Measurements from ENCODE around the gene PRXL2B.

DNA sequence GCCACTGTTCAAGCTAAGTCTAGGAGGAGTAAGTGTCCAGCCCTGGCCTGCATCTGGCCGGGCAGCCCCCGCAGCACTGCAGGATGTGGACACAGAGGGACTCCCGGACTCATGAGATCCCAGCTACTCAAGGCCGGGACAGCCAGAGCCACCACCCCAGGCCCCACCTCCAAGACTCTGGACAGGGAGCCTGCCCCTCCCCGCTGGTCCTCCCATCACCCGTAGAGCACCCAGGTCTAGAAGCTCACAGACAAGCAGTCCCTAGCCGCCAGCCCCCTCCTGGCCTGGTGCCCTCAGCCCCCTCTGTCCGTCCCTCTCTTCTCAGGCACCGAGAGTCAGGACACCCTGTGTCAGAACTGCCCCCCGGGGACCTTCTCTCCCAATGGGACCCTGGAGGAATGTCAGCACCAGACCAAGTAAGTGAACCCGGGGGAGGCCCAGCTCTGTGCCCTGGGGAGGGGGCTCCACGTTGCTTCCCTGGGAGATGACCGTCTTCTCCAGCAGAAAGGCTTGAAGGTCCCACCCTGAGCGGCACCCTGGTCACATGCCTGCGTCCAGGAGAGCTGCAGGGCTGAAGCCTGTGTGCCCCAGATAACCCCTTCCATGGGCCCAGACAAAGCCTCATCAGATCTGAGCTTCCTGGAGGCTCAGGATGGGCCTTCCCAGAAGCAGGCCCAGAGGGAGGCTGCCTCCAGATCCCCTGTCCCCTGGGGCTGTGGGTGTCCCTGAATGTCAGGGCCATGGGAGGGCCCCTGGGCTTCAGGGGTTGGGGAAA, 26.1 kb upstream of the PRXL2B start:
- TF ChIP-seq, protein P1, sequence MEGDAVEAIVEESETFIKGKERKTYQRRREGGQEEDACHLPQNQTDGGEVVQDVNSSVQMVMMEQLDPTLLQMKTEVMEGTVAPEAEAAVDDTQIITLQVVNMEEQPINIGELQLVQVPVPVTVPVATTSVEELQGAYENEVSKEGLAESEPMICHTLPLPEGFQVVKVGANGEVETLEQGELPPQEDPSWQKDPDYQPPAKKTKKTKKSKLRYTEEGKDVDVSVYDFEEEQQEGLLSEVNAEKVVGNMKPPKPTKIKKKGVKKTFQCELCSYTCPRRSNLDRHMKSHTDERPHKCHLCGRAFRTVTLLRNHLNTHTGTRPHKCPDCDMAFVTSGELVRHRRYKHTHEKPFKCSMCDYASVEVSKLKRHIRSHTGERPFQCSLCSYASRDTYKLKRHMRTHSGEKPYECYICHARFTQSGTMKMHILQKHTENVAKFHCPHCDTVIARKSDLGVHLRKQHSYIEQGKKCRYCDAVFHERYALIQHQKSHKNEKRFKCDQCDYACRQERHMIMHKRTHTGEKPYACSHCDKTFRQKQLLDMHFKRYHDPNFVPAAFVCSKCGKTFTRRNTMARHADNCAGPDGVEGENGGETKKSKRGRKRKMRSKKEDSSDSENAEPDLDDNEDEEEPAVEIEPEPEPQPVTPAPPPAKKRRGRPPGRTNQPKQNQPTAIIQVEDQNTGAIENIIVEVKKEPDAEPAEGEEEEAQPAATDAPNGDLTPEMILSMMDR (conservative IDR thresholded peaks at IDR 0.05; ENCODE audit: low read depth in 2 of 2): no peak
- TF ChIP-seq EZH2 (IDR thresholded peaks at IDR 0.05; ENCODE audit: low read depth, unreplicated experiment): no peak
- no peak for TF ChIP-seq POLR2AphosphoS5 (IDR thresholded peaks at IDR 0.05; ENCODE audit: low read depth)
- TF ChIP-seq STAT1 (IDR thresholded peaks at IDR 0.05; ENCODE audit: unreplicated experiment): no peak
- TF ChIP-seq, protein P2, sequence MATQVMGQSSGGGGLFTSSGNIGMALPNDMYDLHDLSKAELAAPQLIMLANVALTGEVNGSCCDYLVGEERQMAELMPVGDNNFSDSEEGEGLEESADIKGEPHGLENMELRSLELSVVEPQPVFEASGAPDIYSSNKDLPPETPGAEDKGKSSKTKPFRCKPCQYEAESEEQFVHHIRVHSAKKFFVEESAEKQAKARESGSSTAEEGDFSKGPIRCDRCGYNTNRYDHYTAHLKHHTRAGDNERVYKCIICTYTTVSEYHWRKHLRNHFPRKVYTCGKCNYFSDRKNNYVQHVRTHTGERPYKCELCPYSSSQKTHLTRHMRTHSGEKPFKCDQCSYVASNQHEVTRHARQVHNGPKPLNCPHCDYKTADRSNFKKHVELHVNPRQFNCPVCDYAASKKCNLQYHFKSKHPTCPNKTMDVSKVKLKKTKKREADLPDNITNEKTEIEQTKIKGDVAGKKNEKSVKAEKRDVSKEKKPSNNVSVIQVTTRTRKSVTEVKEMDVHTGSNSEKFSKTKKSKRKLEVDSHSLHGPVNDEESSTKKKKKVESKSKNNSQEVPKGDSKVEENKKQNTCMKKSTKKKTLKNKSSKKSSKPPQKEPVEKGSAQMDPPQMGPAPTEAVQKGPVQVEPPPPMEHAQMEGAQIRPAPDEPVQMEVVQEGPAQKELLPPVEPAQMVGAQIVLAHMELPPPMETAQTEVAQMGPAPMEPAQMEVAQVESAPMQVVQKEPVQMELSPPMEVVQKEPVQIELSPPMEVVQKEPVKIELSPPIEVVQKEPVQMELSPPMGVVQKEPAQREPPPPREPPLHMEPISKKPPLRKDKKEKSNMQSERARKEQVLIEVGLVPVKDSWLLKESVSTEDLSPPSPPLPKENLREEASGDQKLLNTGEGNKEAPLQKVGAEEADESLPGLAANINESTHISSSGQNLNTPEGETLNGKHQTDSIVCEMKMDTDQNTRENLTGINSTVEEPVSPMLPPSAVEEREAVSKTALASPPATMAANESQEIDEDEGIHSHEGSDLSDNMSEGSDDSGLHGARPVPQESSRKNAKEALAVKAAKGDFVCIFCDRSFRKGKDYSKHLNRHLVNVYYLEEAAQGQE (IDR thresholded peaks at IDR 0.05; ENCODE audit: unreplicated experiment): no peak
- TF ChIP-seq CREB1 (CRISPR knock-in tag; IDR thresholded peaks at IDR 0.05; ENCODE audit: low read depth): no peak
- TF ChIP-seq EZH2phosphoT487 (IDR thresholded peaks at IDR 0.05; ENCODE audit: unreplicated experiment): no peak
- TF ChIP-seq JUNB (IDR thresholded peaks at IDR 0.05; ENCODE audit: unreplicated experiment): no peak
- no peak for TF ChIP-seq ZNF331 (CRISPR knock-in tag; IDR thresholded peaks at IDR 0.05; ENCODE audit: low read depth)
- TF ChIP-seq, protein P3, sequence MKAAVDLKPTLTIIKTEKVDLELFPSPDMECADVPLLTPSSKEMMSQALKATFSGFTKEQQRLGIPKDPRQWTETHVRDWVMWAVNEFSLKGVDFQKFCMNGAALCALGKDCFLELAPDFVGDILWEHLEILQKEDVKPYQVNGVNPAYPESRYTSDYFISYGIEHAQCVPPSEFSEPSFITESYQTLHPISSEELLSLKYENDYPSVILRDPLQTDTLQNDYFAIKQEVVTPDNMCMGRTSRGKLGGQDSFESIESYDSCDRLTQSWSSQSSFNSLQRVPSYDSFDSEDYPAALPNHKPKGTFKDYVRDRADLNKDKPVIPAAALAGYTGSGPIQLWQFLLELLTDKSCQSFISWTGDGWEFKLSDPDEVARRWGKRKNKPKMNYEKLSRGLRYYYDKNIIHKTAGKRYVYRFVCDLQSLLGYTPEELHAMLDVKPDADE (IDR thresholded peaks at IDR 0.05): no peak
- no peak for TF ChIP-seq ZNF114 (CRISPR knock-in tag; IDR thresholded peaks at IDR 0.05)
- TF ChIP-seq, protein P4, sequence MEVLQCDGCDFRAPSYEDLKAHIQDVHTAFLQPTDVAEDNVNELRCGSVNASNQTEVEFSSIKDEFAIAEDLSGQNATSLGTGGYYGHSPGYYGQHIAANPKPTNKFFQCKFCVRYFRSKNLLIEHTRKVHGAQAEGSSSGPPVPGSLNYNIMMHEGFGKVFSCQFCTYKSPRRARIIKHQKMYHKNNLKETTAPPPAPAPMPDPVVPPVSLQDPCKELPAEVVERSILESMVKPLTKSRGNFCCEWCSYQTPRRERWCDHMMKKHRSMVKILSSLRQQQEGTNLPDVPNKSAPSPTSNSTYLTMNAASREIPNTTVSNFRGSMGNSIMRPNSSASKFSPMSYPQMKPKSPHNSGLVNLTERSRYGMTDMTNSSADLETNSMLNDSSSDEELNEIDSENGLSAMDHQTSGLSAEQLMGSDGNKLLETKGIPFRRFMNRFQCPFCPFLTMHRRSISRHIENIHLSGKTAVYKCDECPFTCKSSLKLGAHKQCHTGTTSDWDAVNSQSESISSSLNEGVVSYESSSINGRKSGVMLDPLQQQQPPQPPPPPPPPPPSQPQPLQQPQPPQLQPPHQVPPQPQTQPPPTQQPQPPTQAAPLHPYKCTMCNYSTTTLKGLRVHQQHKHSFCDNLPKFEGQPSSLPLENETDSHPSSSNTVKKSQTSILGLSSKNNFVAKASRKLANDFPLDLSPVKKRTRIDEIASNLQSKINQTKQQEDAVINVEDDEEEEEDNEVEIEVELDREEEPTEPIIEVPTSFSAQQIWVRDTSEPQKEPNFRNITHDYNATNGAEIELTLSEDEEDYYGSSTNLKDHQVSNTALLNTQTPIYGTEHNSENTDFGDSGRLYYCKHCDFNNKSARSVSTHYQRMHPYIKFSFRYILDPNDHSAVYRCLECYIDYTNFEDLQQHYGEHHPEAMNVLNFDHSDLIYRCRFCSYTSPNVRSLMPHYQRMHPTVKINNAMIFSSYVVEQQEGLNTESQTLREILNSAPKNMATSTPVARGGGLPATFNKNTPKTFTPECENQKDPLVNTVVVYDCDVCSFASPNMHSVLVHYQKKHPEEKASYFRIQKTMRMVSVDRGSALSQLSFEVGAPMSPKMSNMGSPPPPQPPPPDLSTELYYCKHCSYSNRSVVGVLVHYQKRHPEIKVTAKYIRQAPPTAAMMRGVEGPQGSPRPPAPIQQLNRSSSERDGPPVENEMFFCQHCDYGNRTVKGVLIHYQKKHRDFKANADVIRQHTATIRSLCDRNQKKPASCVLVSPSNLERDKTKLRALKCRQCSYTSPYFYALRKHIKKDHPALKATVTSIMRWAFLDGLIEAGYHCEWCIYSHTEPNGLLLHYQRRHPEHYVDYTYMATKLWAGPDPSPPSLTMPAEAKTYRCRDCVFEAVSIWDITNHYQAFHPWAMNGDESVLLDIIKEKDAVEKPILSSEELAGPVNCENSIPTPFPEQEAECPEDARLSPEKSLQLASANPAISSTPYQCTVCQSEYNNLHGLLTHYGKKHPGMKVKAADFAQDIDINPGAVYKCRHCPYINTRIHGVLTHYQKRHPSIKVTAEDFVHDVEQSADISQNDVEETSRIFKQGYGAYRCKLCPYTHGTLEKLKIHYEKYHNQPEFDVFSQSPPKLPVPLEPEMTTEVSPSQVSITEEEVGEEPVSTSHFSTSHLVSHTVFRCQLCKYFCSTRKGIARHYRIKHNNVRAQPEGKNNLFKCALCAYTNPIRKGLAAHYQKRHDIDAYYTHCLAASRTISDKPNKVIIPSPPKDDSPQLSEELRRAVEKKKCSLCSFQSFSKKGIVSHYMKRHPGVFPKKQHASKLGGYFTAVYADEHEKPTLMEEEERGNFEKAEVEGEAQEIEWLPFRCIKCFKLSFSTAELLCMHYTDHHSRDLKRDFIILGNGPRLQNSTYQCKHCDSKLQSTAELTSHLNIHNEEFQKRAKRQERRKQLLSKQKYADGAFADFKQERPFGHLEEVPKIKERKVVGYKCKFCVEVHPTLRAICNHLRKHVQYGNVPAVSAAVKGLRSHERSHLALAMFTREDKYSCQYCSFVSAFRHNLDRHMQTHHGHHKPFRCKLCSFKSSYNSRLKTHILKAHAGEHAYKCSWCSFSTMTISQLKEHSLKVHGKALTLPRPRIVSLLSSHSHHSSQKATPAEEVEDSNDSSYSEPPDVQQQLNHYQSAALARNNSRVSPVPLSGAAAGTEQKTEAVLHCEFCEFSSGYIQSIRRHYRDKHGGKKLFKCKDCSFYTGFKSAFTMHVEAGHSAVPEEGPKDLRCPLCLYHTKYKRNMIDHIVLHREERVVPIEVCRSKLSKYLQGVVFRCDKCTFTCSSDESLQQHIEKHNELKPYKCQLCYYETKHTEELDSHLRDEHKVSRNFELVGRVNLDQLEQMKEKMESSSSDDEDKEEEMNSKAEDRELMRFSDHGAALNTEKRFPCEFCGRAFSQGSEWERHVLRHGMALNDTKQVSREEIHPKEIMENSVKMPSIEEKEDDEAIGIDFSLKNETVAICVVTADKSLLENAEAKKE (CRISPR knock-in tag; IDR thresholded peaks at IDR 0.05): no peak
